H1 (cell line): ENCODE measurements around the gene JPH2. TPM values are rescaled to one million over a fixed set of nuclear protein-coding genes. Genes with fewer than 3 reads are reported as not detected.

Experiments
- CTCF ChIA-PET: fragments of 300-600 bp; sonication (Branson Sonifier 250); formaldehyde crosslinking; loops from one replicate; lab custom pipeline; 2021; ENCODE audit not compliant: partially characterized antibody; lab: Charles Lee
- POLR2A ChIA-PET: fragments of 300-600 bp; sonication (Branson Sonifier 250); formaldehyde crosslinking; loops from one replicate; lab custom pipeline; 2021; ENCODE audit warnings: inconsistent platforms; ENCODE audit not compliant: partially characterized antibody; lab: Charles Lee
- DNase-seq, 2 experiments: peaks; one replicate each; pipeline versions ENCODE4 v3.0.0 to v3.0.0-alpha.2; 2010 to 2022; ENCODE audit warnings: low spot score in 2 of 2, low read depth in 1 of 2, mixed read lengths in 1 of 2
- FAIRE-seq: peaks from 2 replicates; lab custom pipeline; 2011; peaks lifted over from hg19 to GRCh38; lab: Jason Lieb, UNC
- H2AFZ ChIP-seq: 2 replicates; pipeline ENCODE4 v1.8.1; 2012; ENCODE audit warnings: low read length, inconsistent platforms
- H2AK5ac ChIP-seq: 2 replicates; pipeline ENCODE4 v1.6.1; 2013; ENCODE audit warnings: low read depth, low read length
- H2BK120ac ChIP-seq: replicated peaks from 2 replicates; pipeline ENCODE3; 2013; ENCODE audit warnings: low read depth, low read length, inconsistent platforms
- H2BK12ac ChIP-seq: 2 replicates; pipeline ENCODE4 v1.6.1; 2013; ENCODE audit warnings: low read depth, low read length
- H2BK15ac ChIP-seq: 2 replicates; pipeline ENCODE4 v1.6.1; 2013; ENCODE audit warnings: low read length
- H2BK20ac ChIP-seq: 2 replicates; pipeline ENCODE4 v1.6.1; 2013; ENCODE audit warnings: low read length
- H2BK5ac ChIP-seq: 2 replicates; pipeline ENCODE4 v1.6.1; 2013; ENCODE audit warnings: low read depth, low read length
- H3K14ac ChIP-seq: 2 replicates; pipeline ENCODE4 v1.6.1; 2013; ENCODE audit warnings: inconsistent platforms; ENCODE audit not compliant: insufficient read length
- H3K18ac ChIP-seq: 2 replicates; pipeline ENCODE4 v1.6.1; 2013; ENCODE audit warnings: low read length; ENCODE audit errors: extremely low read depth
- H3K23ac ChIP-seq: 2 replicates; pipeline ENCODE4 v1.6.1; 2013; ENCODE audit warnings: inconsistent platforms; ENCODE audit not compliant: insufficient read length
- H3K23me2 ChIP-seq: 2 replicates; pipeline ENCODE4 v1.6.1; 2013; ENCODE audit warnings: low read depth, low read length
- H3K27ac ChIP-seq: 2 replicates; pipeline ENCODE4 v1.6.1; 2011; ENCODE audit warnings: low read depth, low read length, inconsistent platforms
- H3K27me3 ChIP-seq, 4 experiments: replicated peaks in 1 of 4; 1 replicate in 1 of 4; 2 replicates in 3 of 4; pipeline versions ENCODE4 v1.6.1 to v1.8.1; 2011 to 2013; ENCODE audit warnings: low read length in 3 of 4, mild to moderate bottlenecking in 3 of 4, inconsistent platforms in 2 of 4, mixed read lengths in 2 of 4, moderate library complexity in 1 of 4; ENCODE audit not compliant: control insufficient read depth in 3 of 4, insufficient read depth in 3 of 4; ENCODE audit errors: extremely low read depth in 1 of 4
- H3K36me3 ChIP-seq, 4 experiments: 2 replicates each; pipeline versions ENCODE4 v1.6.1 to v1.8.1; 2011 to 2013; ENCODE audit warnings: mild to moderate bottlenecking in 4 of 4, low read length in 3 of 4, moderate library complexity in 2 of 4, control low read depth in 1 of 4, inconsistent platforms in 1 of 4; ENCODE audit not compliant: insufficient read depth in 4 of 4, control insufficient read depth in 2 of 4
- H3K4ac ChIP-seq: replicated peaks from 2 replicates; pipeline ENCODE3; 2013; ENCODE audit warnings: low read length, low read depth, mixed read lengths, inconsistent platforms; ENCODE audit not compliant: insufficient read length
- H3K4me1 ChIP-seq, 4 experiments: replicated peaks in 1 of 4; 1 replicate in 1 of 4; 2 replicates in 3 of 4; pipeline versions ENCODE4 v1.6.1 to v1.8.1; 2011 to 2013; ENCODE audit warnings: low read length in 3 of 4, inconsistent platforms in 2 of 4, mixed read lengths in 1 of 4; ENCODE audit not compliant: insufficient read depth in 4 of 4, control insufficient read depth in 3 of 4
- H3K4me2 ChIP-seq, 2 experiments: 2 replicates each; pipeline versions ENCODE4 v1.6.1 to v1.8.1; 2011 to 2013; ENCODE audit warnings: low read depth in 2 of 2, low read length in 2 of 2, control low read depth in 1 of 2, inconsistent platforms in 1 of 2, mild to moderate bottlenecking in 1 of 2; ENCODE audit not compliant: insufficient read depth in 1 of 2
- H3K4me3 ChIP-seq, 4 experiments: fragments of 200-600, 300-600 bp in 1 of 4; sonication (generic), shearing (Covaris generic), sonication (Bioruptor Twin) in 1 of 4; 2 replicates each; pipeline versions ENCODE4 v1.5.1 to v1.8.1; 2011 to 2016; ENCODE audit warnings: low read length in 4 of 4, low read depth in 3 of 4, control low read depth in 2 of 4, inconsistent platforms in 2 of 4, mild to moderate bottlenecking in 2 of 4, mixed read lengths in 1 of 4, moderate library complexity in 1 of 4; ENCODE audit not compliant: insufficient read depth in 2 of 4; ENCODE audit errors: extremely low read depth in 1 of 4
- H3K56ac ChIP-seq: replicated peaks from 2 replicates; pipeline ENCODE3; 2013; ENCODE audit warnings: low read depth, mild to moderate bottlenecking, mixed read lengths, low read length, inconsistent platforms; ENCODE audit not compliant: insufficient read length
- H3K79me1 ChIP-seq: 2 replicates; pipeline ENCODE4 v1.6.1; 2013; ENCODE audit warnings: low read depth, low read length, control low read depth
- H3K79me2 ChIP-seq, 2 experiments: 2 replicates each; pipeline versions ENCODE4 v1.6.1 to v1.8.1; 2012 to 2013; ENCODE audit warnings: low read length in 2 of 2, mild to moderate bottlenecking in 2 of 2, inconsistent platforms in 1 of 2; ENCODE audit not compliant: insufficient read depth in 2 of 2, control insufficient read depth in 1 of 2
- H3K9ac ChIP-seq, 4 experiments: replicated peaks in 1 of 4; 1 replicate in 1 of 4; 2 replicates in 3 of 4; pipeline versions ENCODE4 v1.6.1 to v1.8.1; 2011 to 2013; ENCODE audit warnings: low read depth in 3 of 4, low read length in 3 of 4, control low read depth in 2 of 4, mild to moderate bottlenecking in 2 of 4, moderate library complexity in 2 of 4, inconsistent platforms in 1 of 4; ENCODE audit errors: extremely low read depth in 1 of 4
- H3K9me3 ChIP-seq, 2 experiments: 2 replicates each; pipeline versions ENCODE4 v1.6.1 to v1.8.1; 2012 to 2013; ENCODE audit warnings: mild to moderate bottlenecking in 2 of 2, moderate library complexity in 2 of 2, control low read depth in 1 of 2, inconsistent platforms in 1 of 2, low read depth in 1 of 2, low read length in 1 of 2, mixed read lengths in 1 of 2; ENCODE audit not compliant: insufficient read depth in 2 of 2
- H4K20me1 ChIP-seq, 2 experiments: replicated peaks in 1 of 2; 2 replicates each; pipeline versions ENCODE3 to v1.8.1; 2011 to 2013; ENCODE audit warnings: inconsistent platforms in 2 of 2, low read length in 2 of 2, mild to moderate bottlenecking in 1 of 2; ENCODE audit not compliant: insufficient read depth in 2 of 2, control insufficient read depth in 1 of 2
- H4K5ac ChIP-seq: 2 replicates; pipeline ENCODE4 v1.6.1; 2013; ENCODE audit warnings: low read length, low read depth, mixed read lengths, inconsistent platforms; ENCODE audit not compliant: insufficient read length
- H4K8ac ChIP-seq: 2 replicates; pipeline ENCODE4 v1.8.0; 2013; ENCODE audit warnings: mild to moderate bottlenecking, moderate library complexity, low read length, inconsistent platforms; ENCODE audit not compliant: insufficient read depth; ENCODE audit errors: extremely low read depth
- H4K91ac ChIP-seq: replicated peaks from 2 replicates; pipeline ENCODE3; 2013; ENCODE audit warnings: low read length, mixed read lengths, inconsistent platforms; ENCODE audit not compliant: insufficient read length
- CBX5 ChIP-seq: fragments of 300-800, 300-1000 bp; sonication (generic); IDR thresholded peaks from 2 replicates; pipeline ENCODE4 v1.7.1; 2016; ENCODE audit warnings: antibody characterized with exemption, low read length, low read depth
- CHD2 ChIP-seq: IDR thresholded peaks from 2 replicates; pipeline ENCODE4 v1.6.1; 2012; ENCODE audit warnings: low read length, improper control_type of control experiment
- HDAC6 ChIP-seq: IDR thresholded peaks from one replicate; pipeline ENCODE4 v1.7.1; 2012; ENCODE audit warnings: low read depth, mild to moderate bottlenecking, inconsistent platforms, low read length, moderate library complexity
- JUN ChIP-seq: IDR thresholded peaks from 2 replicates; pipeline ENCODE4 v1.6.1; 2011; ENCODE audit warnings: low read depth, mild to moderate bottlenecking, improper control_type of control experiment, low read length
- POLR2AphosphoS5 ChIP-seq: IDR thresholded peaks from 2 replicates; pipeline ENCODE4 v1.6.1; 2011; ENCODE audit warnings: low read depth, low read length
- RBBP5 ChIP-seq: IDR thresholded peaks from 2 replicates; pipeline ENCODE4 v1.7.1; 2012; ENCODE audit warnings: low read depth, mild to moderate bottlenecking, inconsistent platforms, low read length, moderate library complexity, borderline replicate concordance
- SIRT6 ChIP-seq: IDR thresholded peaks from one replicate; pipeline ENCODE4 v1.7.1; 2012; ENCODE audit warnings: low read length, inconsistent platforms
- SP4 ChIP-seq: IDR thresholded peaks from 2 replicates; pipeline ENCODE4 v1.6.1; 2012; ENCODE audit warnings: low read length, inconsistent platforms
- TAF7 ChIP-seq: optimal IDR thresholded peaks from 2 replicates; pipeline ENCODE3; 2011; ENCODE audit warnings: low read depth, mild to moderate bottlenecking, inconsistent platforms, low read length, moderate library complexity, borderline replicate concordance
- TEAD4 ChIP-seq: IDR thresholded peaks from 2 replicates; pipeline ENCODE4 v1.6.1; 2012; ENCODE audit warnings: low read depth, low read length, inconsistent platforms, mixed read lengths
- YY1 ChIP-seq: IDR thresholded peaks from 2 replicates; pipeline ENCODE4 v1.6.1; 2011; ENCODE audit warnings: low read depth, mild to moderate bottlenecking, low read length
- whole genome bisulfite sequencing, 2 experiments: shearing (Covaris generic) in 1 of 2; methylation state at CpG; one replicate each; pipeline versions ENCODE4 v1.1.6 to v1.1.7; 2013 to 2015; ENCODE audit warnings: low lambda C conversion rate in 2 of 2, mixed read lengths in 2 of 2, inconsistent platforms in 1 of 2, low coverage in 1 of 2, missing lambda C conversion rate in 1 of 2; ENCODE audit not compliant: insufficient replicate concordance in 2 of 2, insufficient coverage in 1 of 2, insufficient read length in 1 of 2; ENCODE audit errors: extremely low coverage in 1 of 2, missing lambda C conversion rate in 1 of 2; 5-methylcytosine and 5-hydroxymethylcytosine counted together
- polyA plus RNA-seq, 7 experiments: library from polyadenylated mRNA; depleted of rRNA in 3 of 7; stranded (reverse) in 5 of 7; unstranded in 2 of 7; fragments of >200 nt in 5 of 7; fragments of 200-250 nt in 2 of 7; gene quantifications; 1 replicate in 5 of 7; 2 replicates in 1 of 7; 4 replicates in 1 of 7; pipeline versions ENCODE4 v1.2.1 to v1.2.3, GENCODE V29; 2011 to 2013; ENCODE audit warnings: missing spikeins in 2 of 7, mixed read lengths in 2 of 7
- total RNA-seq: library from RNA; stranded (reverse); fragmentation: NEBNext Ultra II Directional; extraction: Animal tissue kit (Norgen Biotek cat#: 25700); gene quantifications from 2 replicates; pipeline ENCODE4 v1.2.1, GENCODE V29; 2021
- TF ChIP-seq, protein P1 (sequence below): IDR thresholded peaks from 2 replicates; pipeline ENCODE4 v1.6.1; 2012; ENCODE audit warnings: inconsistent platforms
- TF ChIP-seq, protein P2 (sequence below): IDR thresholded peaks from 2 replicates; pipeline ENCODE4 v1.6.1; 2011; ENCODE audit warnings: low read length, improper control_type of control experiment

The JPH2 gene
- total and polyA plus RNA-seq, 2 of the 8 experiments (the other 6 are each of a cell fraction or from before 2014, with no cell fraction given): 0.59 to 1.3 TPM

DNA sequence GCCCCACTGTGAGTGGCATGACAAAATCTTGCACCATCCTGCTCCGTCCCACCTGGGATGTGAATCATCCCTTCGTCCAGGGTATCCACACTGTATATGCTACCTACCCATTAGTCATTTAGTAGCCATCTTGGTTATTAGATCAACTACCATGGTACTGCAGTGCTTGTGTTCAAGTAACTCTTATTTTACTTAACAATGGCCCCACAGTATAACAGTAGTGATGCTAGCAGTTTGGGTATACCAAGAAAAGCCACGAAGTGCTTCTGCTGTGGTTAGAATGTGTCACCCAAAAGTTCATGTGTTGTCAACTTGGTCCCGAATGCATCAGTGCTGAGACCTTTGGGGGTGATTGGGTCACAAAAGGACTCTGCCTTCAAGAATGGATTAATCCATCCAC, 11.9 kb upstream of the JPH2 start:
- Histone ChIP-seq H4K8ac (no peak overlapping the region), H2BK20ac (no peak overlapping the region), H3K27ac (no peak overlapping the region), H2BK5ac (no peak overlapping the region), H4K20me1 (peaks cover 4 to 5% of the 10 kb centered on the region in 2 experiments), H3K14ac (no peak overlapping the region), H2BK15ac (no peak overlapping the region), H3K4ac (no peak overlapping the region), H4K91ac (no peak overlapping the region), H3K36me3 (peaks cover 6 to 64% (median 37%) of the 10 kb centered on the region in 4 experiments), H2BK120ac (no peak overlapping the region), H3K56ac (no peak overlapping the region), H3K79me1 (no peaks in the 10 kb centered on the region; the same call in 1 of the 2 replicates), H3K79me2 (peaks cover 0 to 17% of the 10 kb centered on the region in 2 experiments; a peak in 2 of 4 replicates), H3K23me2 (no peaks in the 10 kb centered on the region), H2AK5ac (no peak overlapping the region), H3K18ac (no peak overlapping the region), H4K5ac (no peak overlapping the region), H3K27me3 (no peaks in the 10 kb centered on the region), H2BK12ac (no peak overlapping the region), H3K4me2 (no peak overlapping the region), H3K4me3 (no peak overlapping the region), H2AFZ (no peak overlapping the region), H3K23ac (no peak overlapping the region), H3K9ac (no peak overlapping the region), H3K9me3 (no peaks in the 10 kb centered on the region), H3K4me1 (no peaks in the 10 kb centered on the region)
- WGBS, 2 experiments: 84% methylated on average over 4 of the region's 4 CpGs; no CpG with 5 or more reads in 1 of the 2 experiments
- DNase-seq (no peak), FAIRE-seq (no peak)
- ChIA-PET POLR2A (interaction anchor here (0.7 to 0.9 kb wide), 2 partner anchors 9 to 11 kb away, joined by 3 read pairs; partner anchors contain the start of gene OSER1), CTCF (interaction anchor here (1.3 to 4.8 kb wide), 2 partner anchors 10 to 82 kb away, joined by 3 to 29 read pairs; no protein-coding TSS in a partner anchor)
- TF ChIP-seq SIRT6 (no peak), POLR2AphosphoS5 (no peak), JUN (no peak), TAF7 (no peak), TEAD4 (no peak), CHD2 (no peak), HDAC6 (no peak), SP4 (no peak), CBX5 (no peak), YY1 (no peak), RBBP5 (no peak)
- TF ChIP-seq, protein P1, sequence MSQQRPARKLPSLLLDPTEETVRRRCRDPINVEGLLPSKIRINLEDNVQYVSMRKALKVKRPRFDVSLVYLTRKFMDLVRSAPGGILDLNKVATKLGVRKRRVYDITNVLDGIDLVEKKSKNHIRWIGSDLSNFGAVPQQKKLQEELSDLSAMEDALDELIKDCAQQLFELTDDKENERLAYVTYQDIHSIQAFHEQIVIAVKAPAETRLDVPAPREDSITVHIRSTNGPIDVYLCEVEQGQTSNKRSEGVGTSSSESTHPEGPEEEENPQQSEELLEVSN: no peak
- TF ChIP-seq, protein P2, sequence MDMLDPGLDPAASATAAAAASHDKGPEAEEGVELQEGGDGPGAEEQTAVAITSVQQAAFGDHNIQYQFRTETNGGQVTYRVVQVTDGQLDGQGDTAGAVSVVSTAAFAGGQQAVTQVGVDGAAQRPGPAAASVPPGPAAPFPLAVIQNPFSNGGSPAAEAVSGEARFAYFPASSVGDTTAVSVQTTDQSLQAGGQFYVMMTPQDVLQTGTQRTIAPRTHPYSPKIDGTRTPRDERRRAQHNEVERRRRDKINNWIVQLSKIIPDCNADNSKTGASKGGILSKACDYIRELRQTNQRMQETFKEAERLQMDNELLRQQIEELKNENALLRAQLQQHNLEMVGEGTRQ: no peak
